Keratinocyte (primary cell): ENCODE measurements around the gene TRAF7. TPM values are rescaled to one million over a fixed set of nuclear protein-coding genes. Genes with fewer than 3 reads are reported as not detected.

Source experiments
- DNase-seq: peaks from one replicate; pipeline ENCODE4 v3.0.0-alpha.2; 2011; ENCODE audit warnings: low read depth, missing footprints, low spot score
- FAIRE-seq: peaks from 2 replicates; lab custom pipeline; 2011; peaks lifted over from hg19 to GRCh38; lab: Jason Lieb, UNC
- H2AFZ ChIP-seq: 2 replicates; pipeline ENCODE4 v1.6.0; 2012; ENCODE audit warnings: low read length, control low read depth, inconsistent platforms; ENCODE audit not compliant: control insufficient read depth
- H3K27ac ChIP-seq: 2 replicates; pipeline ENCODE4 v1.5.1; 2011; ENCODE audit warnings: low read length; ENCODE audit not compliant: control insufficient read depth, insufficient read depth
- H3K27me3 ChIP-seq: 3 replicates; pipeline ENCODE4 v1.6.0; 2011; ENCODE audit warnings: low read length; ENCODE audit not compliant: control insufficient read depth, insufficient read depth; ENCODE audit errors: extremely low read depth
- H3K36me3 ChIP-seq, 2 experiments: 2 replicates in 1 of 2; 3 replicates in 1 of 2; pipeline ENCODE4 v1.5.1; 2011; ENCODE audit warnings: low read length in 2 of 2, mild to moderate bottlenecking in 1 of 2; ENCODE audit not compliant: control insufficient read depth in 2 of 2, insufficient read depth in 2 of 2; ENCODE audit errors: extremely low read depth in 1 of 2
- H3K4me1 ChIP-seq: 3 replicates; pipeline ENCODE4 v1.5.1; 2011; ENCODE audit warnings: low read length; ENCODE audit not compliant: control insufficient read depth, insufficient read depth; ENCODE audit errors: extremely low read depth
- H3K4me2 ChIP-seq: 3 replicates; pipeline ENCODE4 v1.6.0; 2011; ENCODE audit warnings: low read depth, low read length; ENCODE audit not compliant: control insufficient read depth, insufficient read depth; ENCODE audit errors: extremely low read depth
- H3K4me3 ChIP-seq, 3 experiments: fragments of 200-600 bp in 1 of 3; sonication (generic) in 1 of 3; 2 replicates in 2 of 3; 3 replicates in 1 of 3; pipeline ENCODE4 v1.5.1; 2011 to 2016; ENCODE audit warnings: low read length in 3 of 3, mild to moderate bottlenecking in 3 of 3, control low read depth in 2 of 3, inconsistent platforms in 1 of 3, low read depth in 1 of 3, mixed read lengths in 1 of 3, mixed run types in 1 of 3, moderate library complexity in 1 of 3; ENCODE audit not compliant: control insufficient read depth in 2 of 3, insufficient read depth in 2 of 3; ENCODE audit errors: extremely low read depth in 1 of 3
- H3K79me2 ChIP-seq: 2 replicates; pipeline ENCODE4 v1.6.0; 2012; ENCODE audit warnings: low read length; ENCODE audit not compliant: control insufficient read depth, insufficient read depth
- H3K9ac ChIP-seq: 3 replicates; pipeline ENCODE4 v1.6.0; 2011; ENCODE audit warnings: low read length; ENCODE audit not compliant: control insufficient read depth, insufficient read depth; ENCODE audit errors: extremely low read depth
- H3K9me1 ChIP-seq: 3 replicates; pipeline ENCODE4 v1.6.0; 2011; ENCODE audit warnings: low read length; ENCODE audit not compliant: control insufficient read depth, insufficient read depth; ENCODE audit errors: extremely low read depth
- H3K9me3 ChIP-seq: 2 replicates; pipeline ENCODE4 v1.5.1; 2012; ENCODE audit warnings: low read depth, low read length; ENCODE audit not compliant: control insufficient read depth
- H4K20me1 ChIP-seq: 3 replicates; pipeline ENCODE4 v1.6.0; 2011; ENCODE audit warnings: low read length; ENCODE audit not compliant: control insufficient read depth, insufficient read depth; ENCODE audit errors: extremely low read depth
- CTCF ChIP-seq, 3 experiments: IDR thresholded peaks in 1 of 3; conservative IDR thresholded peaks in 1 of 3; optimal IDR thresholded peaks in 1 of 3; 2 replicates in 2 of 3; 3 replicates in 1 of 3; pipeline versions ENCODE3 to v1.5.1; 2011; ENCODE audit warnings: low read length in 3 of 3, mild to moderate bottlenecking in 3 of 3, moderate library complexity in 2 of 3, control low read depth in 1 of 3, inconsistent platforms in 1 of 3; ENCODE audit not compliant: insufficient read depth in 2 of 3; ENCODE audit errors: extremely low read depth in 1 of 3
- EZH2 ChIP-seq: IDR thresholded peaks from one replicate; pipeline ENCODE4 v1.6.1; 2012; ENCODE audit warnings: inconsistent platforms, mild to moderate bottlenecking, low read length, moderate library complexity
- dilution Hi-C: fragments of 300-500 bp; cut with MboI; formaldehyde crosslinking; loops from one replicate; pipeline ENCODE4 v1.7.0; 2020; ENCODE audit warnings: low sequenced_read_pairs; ENCODE audit not compliant: extremely low pct_ligation_motif_present
- polyA plus RNA-seq, 5 experiments: library from polyadenylated mRNA; depleted of rRNA in 3 of 5; stranded (reverse) in 3 of 5; stranded (forward) in 1 of 5; unstranded in 1 of 5; fragments of >200 nt; gene quantifications; 1 replicate in 1 of 5; 2 replicates in 3 of 5; 3 replicates in 1 of 5; pipeline versions ENCODE4 v1.2.1 to v1.2.3, GENCODE V29; 2011 to 2012; ENCODE audit warnings: missing spikeins in 2 of 5, low read depth in 1 of 5, low replicate concordance in 1 of 5

Gene TRAF7
- polyA plus RNA-seq, 1 donor (not counting 4 experiments of a cell fraction or from before 2014, with no cell fraction given): 38.4 TPM

- no peak for DNase-seq
- Histone ChIP-seq H3K36me3 (peaks cover 19 to 29% of the 10 kb centered on the region in 2 experiments), H3K4me2 (no peak overlapping the region), H3K27ac (no peak overlapping the region), H2AFZ (no peak overlapping the region), H3K9me1 (no peaks in the 10 kb centered on the region), H3K9ac (no peak overlapping the region), H3K4me3 (no peak overlapping the region), H3K4me1 (peaks cover 23% of the 10 kb centered on the region), H3K79me2 (peaks cover 26% of the 10 kb centered on the region), H3K27me3 (no peaks in the 10 kb centered on the region), H3K9me3 (no peaks in the 10 kb centered on the region), H4K20me1 (peaks cover 15% of the 10 kb centered on the region)
- dilution Hi-C loops: no loop called here
- TF ChIP-seq EZH2 (no peak), CTCF (optimal IDR thresholded peaks at IDR 0.05 in 1 of 3, IDR thresholded peaks at IDR 0.05 in 1 of 3, conservative IDR thresholded peaks at IDR 0.05 in 1 of 3; ENCODE audit: extremely low read depth in 1 of 3, insufficient read depth in 2 of 3, low read length in 3 of 3) (no peak)
- no peak for FAIRE-seq
These were observed 10.9 kb downstream of the TRAF7 start for GRCh38 chr16:2166263-2167067.

- peaks cover 9% of the 10 kb centered on the region for H4K20me1 ChIP-seq
- H3K9ac ChIP-seq: no peak overlapping the region
- H3K79me2 ChIP-seq: peaks cover 26% of the 10 kb centered on the region
- H2AFZ ChIP-seq: no peak overlapping the region
- peaks cover 16% of the 10 kb centered on the region for H3K4me1 ChIP-seq
- no peaks in the 10 kb centered on the region for H3K9me1 ChIP-seq
- peaks cover 23 to 29% of the 10 kb centered on the region in 2 experiments for H3K36me3 ChIP-seq
- DNase-seq (no peak), FAIRE-seq (no peak)
- no peak overlapping the region for H3K27ac ChIP-seq
- no peaks in the 10 kb centered on the region for H3K9me3 ChIP-seq
- dilution Hi-C loops: no loop called here
- TF ChIP-seq EZH2: no peak
- no peak for TF ChIP-seq CTCF (optimal IDR thresholded peaks at IDR 0.05 in 1 of 3, IDR thresholded peaks at IDR 0.05 in 1 of 3, conservative IDR thresholded peaks at IDR 0.05 in 1 of 3; ENCODE audit: extremely low read depth in 1 of 3, insufficient read depth in 2 of 3, low read length in 3 of 3)
- no peak overlapping the region for H3K4me2 ChIP-seq
- H3K4me3 ChIP-seq: no peak overlapping the region
- H3K27me3 ChIP-seq: no peaks in the 10 kb centered on the region
These were observed 11.6 kb downstream of the TRAF7 start for GRCh38 chr16:2167068-2167638.
